ENCODE results near the gene SLIT3.

The SLIT3 gene

DNA sequence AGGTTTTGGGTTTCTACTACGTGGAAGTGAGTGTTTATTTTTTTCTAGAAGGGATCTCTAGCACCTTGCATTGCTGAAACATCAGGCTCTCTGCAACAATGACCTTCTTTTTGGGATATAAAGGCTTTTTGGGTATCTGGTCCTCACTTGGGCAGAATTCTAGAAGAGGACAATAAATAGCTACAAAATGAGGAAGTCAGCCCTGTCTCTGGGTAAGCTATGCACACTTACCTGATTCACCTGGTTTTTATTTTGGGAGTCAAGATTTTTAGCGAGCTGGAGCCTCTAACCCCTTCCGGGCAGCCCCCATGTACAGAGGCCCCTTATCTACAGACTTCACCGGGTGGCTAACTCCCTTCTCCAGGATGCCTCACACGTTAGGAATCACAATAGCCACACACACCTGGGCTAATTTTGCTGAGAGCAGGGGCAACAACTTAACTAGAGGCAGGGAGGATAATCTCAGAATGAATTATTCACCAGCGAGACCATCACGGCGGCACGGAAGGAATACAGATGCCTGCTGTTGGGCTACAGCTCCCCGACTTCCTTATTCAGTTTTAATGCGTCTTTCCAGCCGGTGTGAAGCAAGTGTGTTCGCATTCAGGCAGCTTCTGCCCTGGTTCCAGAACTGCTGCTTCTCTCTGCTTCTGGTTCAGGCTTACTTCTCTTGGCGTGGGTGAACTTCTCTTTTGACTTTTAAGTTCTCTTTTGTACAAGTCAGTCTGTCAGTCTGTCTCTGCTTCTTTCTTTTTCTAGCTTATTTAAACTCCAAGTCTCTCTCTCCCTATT is 380.7 kb downstream of the SLIT3 start:
- DNase-seq: no peak

DNA sequence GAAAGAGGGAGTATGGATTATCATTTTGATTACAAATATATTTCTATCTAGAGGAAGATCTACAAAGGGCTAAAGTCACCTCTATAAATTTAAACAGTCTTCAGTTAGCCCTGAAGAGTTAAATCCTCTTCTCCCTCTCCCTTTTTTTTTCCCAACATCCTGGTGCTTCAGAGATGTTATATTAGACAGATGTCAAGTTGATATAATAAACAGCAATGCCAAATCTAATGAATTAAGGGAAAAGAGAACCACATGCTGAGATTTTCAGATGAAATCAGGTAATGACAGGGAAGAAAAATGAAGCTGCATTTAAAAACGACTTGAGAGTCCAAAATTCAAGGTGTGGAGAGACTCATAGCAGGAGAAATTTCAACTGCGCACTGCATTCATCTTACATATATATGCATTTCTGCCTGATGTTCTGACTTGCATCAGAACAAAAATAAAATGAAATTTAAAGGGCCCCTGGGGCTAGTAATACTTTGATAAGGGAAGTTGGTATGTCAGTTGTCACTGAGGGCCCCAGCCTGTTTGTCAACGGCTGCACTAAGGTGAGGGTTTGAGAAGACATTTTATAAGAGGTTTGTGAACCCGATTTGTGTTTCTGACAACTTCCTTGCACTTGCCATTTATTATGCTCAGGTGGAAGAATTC is 382.9 kb downstream of the SLIT3 start:
- no peak for DNase-seq

GRCh38 chr5:168916852-168917251 is 384.1 kb downstream of the SLIT3 start:
- no peak for DNase-seq

DNA sequence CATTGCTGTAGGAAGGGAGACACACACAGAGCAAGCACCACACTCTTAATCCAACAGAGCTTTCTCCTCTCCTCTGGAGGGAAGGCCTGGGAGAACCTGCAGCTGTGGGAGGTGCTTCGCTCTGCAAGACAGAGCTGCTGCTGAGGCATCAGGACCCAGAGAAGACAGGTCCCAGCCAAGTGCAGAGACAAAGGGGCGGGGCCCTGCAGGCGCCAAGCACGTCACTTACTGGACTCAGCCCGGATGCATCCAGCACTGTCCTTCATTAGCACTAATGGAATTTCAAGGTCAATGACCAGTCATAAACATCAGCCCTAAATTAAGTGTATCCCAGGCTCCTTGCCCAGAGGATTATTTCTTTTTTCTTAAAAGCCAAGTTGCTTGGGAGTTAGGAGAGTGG is 384.7 kb downstream of the SLIT3 start:
- no peak for DNase-seq

DNA sequence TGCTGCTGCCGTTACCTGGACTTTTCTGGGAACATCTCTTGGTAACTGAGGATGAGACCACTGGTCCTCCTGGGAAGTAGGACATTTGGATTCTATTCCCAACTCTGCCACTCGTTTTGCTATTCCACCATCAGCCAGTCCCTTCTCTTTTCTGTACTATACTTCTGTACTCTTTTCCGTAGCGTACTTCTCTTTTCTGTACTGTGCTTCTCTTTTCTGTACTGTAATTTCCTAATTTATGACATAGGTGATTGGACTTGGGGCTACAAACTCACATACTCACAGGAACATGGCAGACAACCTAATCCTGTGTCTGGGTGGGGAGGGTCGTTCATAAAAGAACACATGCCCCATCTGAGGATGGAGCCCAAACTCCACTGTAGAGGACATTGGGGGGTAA is 386.4 kb downstream of the SLIT3 start:
- no peak for DNase-seq

GRCh38 chr5:168910874-168911273 is 390.1 kb downstream of the SLIT3 start:
- no peak for DNase-seq

- peak; percentile 64 for DNase-seq
Observed at GRCh38 chr5:168908207-168908606, 392.7 kb downstream of the SLIT3 start.

- DNase-seq: no peak
Observed at GRCh38 chr5:168903061-168903460, 397.9 kb downstream of the SLIT3 start.

DNA sequence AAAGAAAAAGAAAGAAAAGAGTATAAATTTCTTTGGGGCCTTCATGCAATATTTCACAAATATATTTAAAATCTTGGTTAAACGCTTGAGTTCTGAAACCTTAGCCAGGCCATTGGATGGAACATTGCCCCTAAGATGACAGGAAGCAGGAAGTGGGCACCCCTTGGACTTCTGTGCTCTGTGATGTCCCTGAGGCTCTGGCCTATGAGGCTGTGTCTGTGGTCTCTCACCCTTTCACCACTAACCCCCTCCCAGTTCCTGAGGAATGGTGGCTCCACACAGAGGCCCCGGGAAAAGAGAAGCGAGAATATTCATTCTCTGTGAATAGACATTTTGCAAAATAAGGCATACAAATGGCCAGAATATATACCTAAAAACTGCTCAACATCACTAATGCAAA is 401.3 kb downstream of the SLIT3 start:
- DNase-seq: no peak

DNA sequence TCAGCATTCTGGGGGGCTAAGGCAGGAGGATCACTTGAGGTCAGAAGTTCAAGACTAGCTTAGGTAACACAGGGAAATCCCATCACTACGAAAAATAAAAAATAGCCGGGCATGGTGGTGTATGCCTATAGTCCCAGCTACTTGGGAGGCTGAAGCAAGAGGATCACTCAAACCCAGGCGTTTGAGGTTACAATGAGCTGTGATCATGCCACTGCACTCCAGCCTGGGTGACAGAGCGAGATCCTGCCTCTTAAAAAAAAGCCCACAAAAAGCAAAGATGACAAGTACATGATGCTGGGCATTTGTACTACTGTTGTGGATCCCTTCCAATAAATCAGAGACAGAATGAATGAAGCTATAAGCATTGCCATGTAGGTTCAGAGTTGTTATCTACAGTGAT is 401.7 kb downstream of the SLIT3 start:
- DNase-seq: no peak

- no peak for DNase-seq
Observed at GRCh38 chr5:168898247-168898911, 402.6 kb downstream of the SLIT3 start.

- DNase-seq: no peak
Observed at GRCh38 chr5:168897387-168898122, 403.4 kb downstream of the SLIT3 start.

DNA sequence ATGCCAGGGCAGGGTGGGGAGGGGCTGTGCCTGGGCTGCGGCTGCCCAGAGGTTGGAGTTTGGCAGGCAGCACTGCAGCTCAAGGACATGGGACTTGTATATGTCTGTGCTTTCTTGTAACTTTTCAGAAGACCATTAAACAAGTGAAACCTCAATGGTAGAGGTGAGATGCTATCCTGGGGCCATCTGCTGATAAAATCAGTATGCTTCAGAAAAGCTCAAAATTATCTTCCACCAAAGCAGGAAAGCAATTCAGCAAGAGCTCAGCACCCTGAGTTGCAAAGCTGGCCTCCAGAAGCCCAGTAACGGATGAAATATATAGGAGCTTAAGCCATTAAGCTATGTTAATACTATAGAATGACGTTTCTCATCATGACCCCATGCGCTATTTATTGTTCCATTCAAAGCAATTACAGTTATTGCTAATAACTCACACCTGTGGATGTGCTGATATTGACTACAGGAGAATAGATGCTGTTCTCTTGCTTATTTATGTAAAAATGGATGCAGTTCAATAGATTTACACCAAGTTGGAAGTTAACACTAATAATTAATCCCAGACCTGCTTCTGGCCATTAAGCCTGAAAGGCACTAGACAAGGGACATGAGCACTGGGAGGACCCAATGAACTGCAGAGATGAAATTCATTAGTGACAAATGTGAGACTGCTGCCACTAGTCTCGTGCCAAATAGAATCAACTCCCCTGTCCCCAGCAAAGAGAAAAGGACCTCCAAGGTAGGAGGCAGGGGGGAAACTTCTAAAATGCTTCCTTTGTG is 405.5 kb downstream of the SLIT3 start:
- no peak for DNase-seq

- no peak for DNase-seq
Observed at GRCh38 chr5:168893283-168893682, 407.7 kb downstream of the SLIT3 start.

- DNase-seq: no peak
Observed at GRCh38 chr5:168892618-168893186, 408.2 kb downstream of the SLIT3 start.

GRCh38 chr5:168890816-168891812 is 409.8 kb downstream of the SLIT3 start:
- DNase-seq: no peak

GRCh38 chr5:168889039-168889438 is 411.9 kb downstream of the SLIT3 start:
- DNase-seq: no peak

GRCh38 chr5:168887931-168888330 is 413.0 kb downstream of the SLIT3 start:
- DNase-seq: no peak

GRCh38 chr5:168886157-168886556 is 414.8 kb downstream of the SLIT3 start:
- DNase-seq: no peak

DNA sequence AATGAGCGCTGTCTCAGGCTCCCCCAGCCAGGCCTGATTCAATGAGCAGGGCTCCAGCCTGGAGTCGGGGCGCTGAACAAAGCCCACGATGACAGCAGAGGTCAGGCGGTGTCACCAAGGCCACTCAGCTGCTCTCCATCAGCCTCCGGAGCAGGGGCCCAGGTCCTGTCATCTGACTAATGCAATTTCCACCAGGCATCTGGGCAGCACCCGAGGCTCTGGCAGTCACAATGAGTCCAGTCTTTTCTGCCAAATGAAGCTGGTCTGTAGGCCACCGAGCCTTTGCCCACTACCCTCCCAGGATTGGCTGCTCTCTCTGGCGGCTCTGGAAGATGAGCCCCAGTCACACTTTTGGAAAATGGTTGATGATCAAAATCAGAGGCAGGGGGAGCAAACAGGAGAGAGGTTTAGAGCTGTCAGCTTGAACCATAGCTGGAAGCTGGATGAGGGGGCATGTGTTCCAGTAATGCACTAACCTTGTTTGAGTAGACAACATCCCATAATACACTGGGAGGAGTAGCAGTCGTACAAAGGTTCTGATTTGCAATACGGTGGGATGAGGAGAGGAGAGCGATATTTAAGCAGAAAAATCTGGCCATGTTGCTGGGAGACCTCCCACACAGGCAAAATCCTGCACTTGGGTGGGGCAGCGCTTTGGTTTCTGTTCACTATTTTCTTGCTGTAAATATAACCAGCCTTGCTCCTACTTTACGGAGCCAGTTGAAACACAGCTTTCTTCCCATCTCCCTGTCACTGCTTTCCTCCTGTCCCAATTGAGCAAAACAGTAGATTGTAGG is 415.4 kb downstream of the SLIT3 start:
- peak; percentile 19 for DNase-seq
